CD4-positive, alpha-beta T cell treated with Interleukin-10 for 1 hour (primary cell): ENCODE results near the gene PMEPA1.
A peak's percentile ranks its signal among the peaks of the same experiment; 100 is the strongest.

Source experiments
- DNase-seq: peaks from one replicate; pipeline ENCODE4 v3.0.0-alpha.2; 2020

Gene PMEPA1

GRCh38 chr20:57708694-57709673 lies 831 bp downstream of the PMEPA1 start:
- peak; percentile 42 for DNase-seq

GRCh38 chr20:57707849-57708693 lies 1.7 kb downstream of the PMEPA1 start:
- DNase-seq, result no peak

DNA sequence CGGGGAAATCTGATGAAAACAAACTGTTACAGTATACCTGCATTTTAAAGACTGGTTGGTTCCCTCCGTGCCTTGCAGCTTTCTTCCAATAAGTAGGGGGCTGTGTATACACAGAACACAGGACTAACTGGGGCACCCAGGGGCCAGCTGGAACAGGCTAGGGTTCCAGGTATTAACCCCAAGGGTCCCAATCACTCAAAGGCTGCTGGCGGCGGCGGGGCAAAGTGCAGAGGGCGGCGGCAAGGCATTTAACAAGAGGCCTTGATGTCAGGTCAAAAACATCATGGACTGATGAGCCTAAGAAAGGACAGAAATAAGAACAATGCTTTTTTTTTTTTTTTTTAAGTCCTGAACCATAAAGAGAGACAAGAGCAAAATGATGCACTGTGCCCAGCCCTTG lies 2.5 kb downstream of the PMEPA1 start:
- no peak for DNase-seq

GRCh38 chr20:57705127-57705899 lies 4.5 kb downstream of the PMEPA1 start:
- no peak for DNase-seq

- DNase-seq, result no peak
These were observed 5.6 kb downstream of the PMEPA1 start for GRCh38 chr20:57704245-57704644.

GRCh38 chr20:57703013-57703412 lies 6.8 kb downstream of the PMEPA1 start:
- DNase-seq, result no peak

- DNase-seq, result no peak
These were observed 7.3 kb downstream of the PMEPA1 start for GRCh38 chr20:57702521-57702920.

GRCh38 chr20:57702091-57702490 lies 7.7 kb downstream of the PMEPA1 start:
- no peak for DNase-seq

DNA sequence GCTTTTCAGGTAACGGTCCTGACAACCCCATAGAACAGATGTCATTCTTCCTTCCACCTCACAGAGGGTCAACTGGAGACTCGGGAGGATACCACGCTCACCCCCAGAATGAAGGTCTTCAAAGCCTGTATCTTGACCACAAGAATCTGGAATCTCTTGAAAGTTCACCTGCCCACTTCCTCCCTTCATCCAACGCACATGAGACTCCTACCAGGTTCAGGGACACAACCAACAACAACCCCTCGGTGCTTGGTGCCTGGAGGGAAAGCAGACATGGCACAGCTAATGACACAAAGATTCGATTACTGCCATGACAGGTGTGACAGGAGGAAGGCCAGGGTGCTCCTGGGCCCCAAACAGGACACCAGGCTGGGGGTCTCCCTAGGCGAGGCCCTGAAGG lies 8.2 kb downstream of the PMEPA1 start:
- DNase-seq, result no peak

DNA sequence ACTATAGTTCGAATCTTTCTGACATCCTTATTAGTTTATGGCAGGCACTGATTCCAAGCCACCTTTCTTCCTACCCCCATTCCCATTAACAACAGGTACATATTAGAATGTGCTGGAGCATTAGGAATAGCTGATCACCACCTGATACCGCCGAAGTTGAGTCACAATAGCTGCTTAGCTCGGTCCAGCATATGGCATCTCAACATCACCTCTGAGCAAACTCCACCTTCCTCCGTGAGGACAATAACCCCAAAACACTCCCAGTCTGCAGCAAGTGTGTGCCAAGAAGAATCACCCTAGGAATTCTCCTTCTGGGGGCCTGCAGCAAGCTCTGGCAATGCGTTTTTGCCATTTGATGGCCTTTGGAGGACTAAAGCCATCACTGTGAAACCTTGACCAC lies 8.7 kb downstream of the PMEPA1 start:
- DNase-seq, result no peak

DNA sequence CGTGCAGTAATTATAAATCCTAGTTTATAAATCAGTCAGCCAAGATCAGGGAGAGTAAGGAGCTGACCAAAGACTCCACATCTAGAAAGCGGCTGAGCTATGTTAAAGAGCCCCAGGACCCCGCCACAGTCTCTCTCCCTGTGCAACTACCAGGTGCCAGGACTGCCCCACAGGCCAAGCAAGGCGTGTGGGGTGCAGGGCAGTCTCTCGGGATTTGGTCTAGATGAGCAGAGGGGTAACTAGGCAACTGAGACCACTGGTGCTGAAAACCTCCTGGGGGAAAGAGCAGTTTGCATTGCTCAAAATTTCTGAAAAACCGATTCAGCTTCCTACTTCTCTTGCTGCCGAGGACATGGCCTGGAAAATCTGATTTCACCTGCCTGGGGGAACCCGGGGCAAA lies 10.4 kb downstream of the PMEPA1 start:
- DNase-seq, result no peak

GRCh38 chr20:57698867-57699275 lies 10.9 kb downstream of the PMEPA1 start:
- DNase-seq, result no peak

GRCh38 chr20:57698116-57698866 lies 11.5 kb downstream of the PMEPA1 start:
- DNase-seq, result no peak

DNA sequence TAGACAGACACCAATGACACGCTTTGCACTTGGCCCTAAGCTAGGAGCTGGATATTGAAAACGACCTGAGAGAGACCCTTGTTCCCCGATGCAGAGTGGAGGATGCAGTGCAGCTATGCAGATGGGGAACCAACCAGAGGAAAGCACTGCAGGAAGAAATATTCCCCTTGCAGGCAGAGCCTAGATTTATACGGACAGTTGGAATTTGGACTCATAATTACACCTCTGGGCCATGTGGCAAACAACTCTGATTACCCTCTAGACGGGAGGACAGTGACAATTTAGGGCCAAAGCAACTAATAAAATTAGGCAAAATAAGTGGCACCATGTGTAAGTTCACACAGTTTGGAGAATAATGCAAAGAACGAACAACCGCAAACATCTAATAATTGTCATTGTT lies 12.3 kb downstream of the PMEPA1 start:
- DNase-seq, result no peak

- no peak for DNase-seq
These were observed 13.3 kb downstream of the PMEPA1 start for GRCh38 chr20:57696401-57696961.

DNA sequence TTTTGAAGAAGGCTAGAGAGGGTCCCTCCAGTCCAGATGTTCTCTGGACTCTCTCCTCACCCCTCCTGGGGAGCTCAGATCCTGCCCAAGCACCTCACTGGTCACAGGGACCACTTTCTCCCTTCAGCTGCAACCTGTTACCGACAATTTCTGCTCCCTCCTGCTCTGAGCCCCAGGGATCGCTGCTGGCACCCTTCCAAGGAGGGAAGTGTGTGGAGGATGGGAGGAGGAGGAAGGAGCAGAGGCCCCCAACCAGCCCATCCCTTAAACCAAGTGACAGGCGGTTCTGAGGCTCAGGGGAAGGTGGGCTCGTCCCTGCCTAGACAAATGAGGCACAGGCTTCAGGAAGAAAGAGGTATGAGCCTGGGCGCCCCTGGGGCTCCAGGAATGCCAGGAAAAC lies 13.9 kb downstream of the PMEPA1 start:
- DNase-seq, result no peak

- no peak for DNase-seq
These were observed 14.8 kb downstream of the PMEPA1 start for GRCh38 chr20:57695012-57695411.

- DNase-seq, result no peak
These were observed 15.3 kb downstream of the PMEPA1 start for GRCh38 chr20:57694481-57694880.

DNA sequence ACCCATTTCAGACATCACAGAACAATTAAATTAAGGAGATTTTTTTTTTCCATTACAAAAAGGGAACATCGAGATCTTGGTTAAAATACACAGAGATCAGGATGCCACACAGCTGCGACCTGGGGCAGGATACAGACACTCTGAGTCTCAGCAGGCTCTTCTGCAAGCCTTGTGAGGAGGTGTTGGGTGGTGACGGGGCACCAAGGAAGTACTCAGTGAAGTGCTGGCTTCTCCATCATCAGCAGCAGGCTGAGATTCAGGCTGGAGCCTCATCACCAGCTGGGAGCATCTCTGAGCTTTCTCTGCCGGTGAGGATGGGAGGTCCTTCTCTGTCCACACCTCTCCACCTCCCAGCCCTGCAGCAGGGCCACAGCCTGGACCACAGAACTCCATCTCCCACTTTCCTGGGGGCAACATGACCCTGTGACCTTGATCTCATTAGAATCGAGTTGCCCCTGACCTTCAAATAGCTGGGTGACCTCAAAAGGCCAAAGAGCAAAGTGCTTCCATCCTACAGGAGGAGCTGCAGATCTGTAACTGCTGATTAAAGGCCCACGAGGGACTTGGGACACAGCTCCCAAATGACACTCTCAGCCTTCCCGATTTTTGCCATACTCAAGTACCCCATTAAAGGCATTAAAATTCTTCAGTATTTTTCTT lies 16.0 kb downstream of the PMEPA1 start:
- no peak for DNase-seq

DNA sequence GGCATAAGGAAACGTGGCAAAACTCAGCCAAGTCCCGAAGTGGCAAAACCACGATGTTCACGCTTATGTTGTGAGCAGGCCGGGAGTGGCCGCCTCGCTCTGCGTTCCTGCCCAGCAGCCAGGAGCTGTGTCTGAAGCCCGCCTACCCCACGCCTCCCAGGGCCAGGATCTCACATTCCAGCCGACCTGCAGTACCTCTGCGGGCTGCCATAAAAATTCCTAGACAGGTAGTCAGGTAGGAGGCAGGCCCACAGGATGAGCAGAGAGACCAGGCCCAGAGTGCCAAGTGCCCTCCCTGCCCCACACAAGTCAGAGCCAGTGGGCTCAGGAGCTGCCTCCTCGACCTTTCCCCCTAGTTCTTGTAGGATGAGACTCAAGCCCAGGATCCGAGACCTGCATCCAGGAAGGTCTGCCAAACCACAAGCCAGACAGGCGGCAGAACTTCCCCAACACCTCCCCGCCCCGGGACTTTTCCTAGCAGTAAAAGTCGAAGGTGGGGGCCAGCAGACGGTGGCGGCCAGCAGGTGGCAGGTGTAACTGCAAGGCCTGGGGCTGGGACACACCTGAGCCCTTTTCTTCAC lies 16.7 kb downstream of the PMEPA1 start:
- DNase-seq, result no peak

- no peak for DNase-seq
These were observed 17.4 kb downstream of the PMEPA1 start for GRCh38 chr20:57692393-57692792.
